ENCODE measurements around the gene NF2.

NF2 gene

DNA sequence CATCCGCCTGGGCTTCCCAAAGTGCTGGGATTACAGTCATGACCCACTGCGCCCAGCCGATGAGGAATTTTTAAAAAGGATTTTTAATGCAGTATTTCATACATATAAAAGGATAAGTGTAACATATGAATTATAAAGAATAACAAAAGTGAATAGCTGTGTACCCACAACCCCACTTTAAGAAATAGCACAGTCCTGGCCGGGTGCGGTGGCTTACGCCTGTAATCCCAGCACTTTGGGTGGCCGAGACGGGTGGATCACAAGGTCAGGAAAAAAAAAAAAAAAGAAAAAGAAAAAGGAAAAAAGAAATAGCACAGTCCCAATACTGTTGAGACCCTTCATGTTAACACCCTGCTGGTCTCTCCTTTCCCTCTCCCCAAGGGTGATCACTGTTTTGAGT, 62.1 kb downstream of the NF2 start:
- no peak for DNase-seq (ENCODE audit: low spot score)

DNA sequence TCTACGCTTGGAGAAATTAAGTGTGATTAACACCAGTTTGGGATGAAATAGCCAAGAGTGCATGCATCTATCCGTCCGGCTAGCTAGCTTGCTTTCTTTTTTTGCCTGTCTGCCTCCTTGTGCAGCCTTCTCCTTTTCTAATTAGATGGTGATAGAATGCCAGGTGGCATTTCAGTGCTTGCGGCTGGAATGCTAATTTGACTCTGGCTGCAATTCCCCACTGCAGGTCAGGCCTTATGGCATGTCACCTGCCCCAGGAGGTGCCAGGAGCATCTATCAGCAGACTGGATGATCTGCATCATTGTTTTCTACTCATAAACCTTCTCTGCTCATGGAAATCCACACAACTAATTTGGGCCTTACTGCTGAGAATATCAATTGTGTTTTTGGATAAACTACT, 65.2 kb downstream of the NF2 start:
- no peak for DNase-seq (ENCODE audit: low spot score)

DNA sequence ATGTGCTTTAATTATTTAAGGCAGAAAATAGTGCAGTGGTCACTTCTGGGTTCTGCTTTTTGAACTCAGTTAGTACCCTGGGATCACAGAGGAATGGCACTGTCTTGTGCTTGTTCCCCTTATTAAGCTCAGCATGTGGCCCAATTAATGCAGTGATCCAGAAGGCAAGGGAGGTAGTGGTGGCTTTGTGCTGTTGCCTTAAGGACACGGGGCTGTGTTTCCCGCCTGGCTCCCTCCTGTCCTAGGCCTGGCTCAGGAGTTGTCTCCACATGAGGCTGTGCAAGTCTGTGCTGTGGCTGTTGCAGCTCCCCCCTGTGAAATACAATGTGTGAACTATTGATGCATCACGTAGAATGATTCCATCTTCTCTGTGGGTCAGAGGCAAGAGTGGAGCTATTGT, 67.2 kb downstream of the NF2 start:
- DNase-seq (ENCODE audit: low spot score), result no peak

GRCh38 chr22:29673361-29674066, 70.1 kb downstream of the NF2 start:
- no peak for DNase-seq (ENCODE audit: low spot score)

GRCh38 chr22:29674121-29674520, 70.7 kb downstream of the NF2 start:
- no peak for DNase-seq (ENCODE audit: low spot score)

DNA sequence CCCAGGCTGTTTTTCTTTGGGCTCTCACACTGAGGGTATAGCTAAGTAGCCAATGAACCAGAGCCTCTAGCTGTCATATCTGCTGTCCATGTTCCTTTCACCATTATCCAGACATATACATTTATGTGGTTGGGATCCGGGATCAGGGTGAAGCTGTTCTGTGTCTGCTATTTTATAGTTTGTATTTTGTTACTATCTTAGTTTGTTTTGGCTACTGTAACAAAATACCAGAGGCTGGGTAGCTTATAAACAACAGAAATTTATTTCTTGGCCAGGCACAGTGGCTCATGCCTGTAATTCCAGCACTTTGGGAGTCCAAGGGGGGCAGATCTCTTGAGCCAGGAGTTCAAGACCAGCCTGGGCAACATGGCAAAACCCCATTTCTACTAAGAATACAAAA, 75.9 kb downstream of the NF2 start:
- DNase-seq (ENCODE audit: low spot score), result no peak

- DNase-seq (ENCODE audit: low spot score), result no peak
Observed at GRCh38 chr22:29683536-29683935, 80.1 kb downstream of the NF2 start.

DNA sequence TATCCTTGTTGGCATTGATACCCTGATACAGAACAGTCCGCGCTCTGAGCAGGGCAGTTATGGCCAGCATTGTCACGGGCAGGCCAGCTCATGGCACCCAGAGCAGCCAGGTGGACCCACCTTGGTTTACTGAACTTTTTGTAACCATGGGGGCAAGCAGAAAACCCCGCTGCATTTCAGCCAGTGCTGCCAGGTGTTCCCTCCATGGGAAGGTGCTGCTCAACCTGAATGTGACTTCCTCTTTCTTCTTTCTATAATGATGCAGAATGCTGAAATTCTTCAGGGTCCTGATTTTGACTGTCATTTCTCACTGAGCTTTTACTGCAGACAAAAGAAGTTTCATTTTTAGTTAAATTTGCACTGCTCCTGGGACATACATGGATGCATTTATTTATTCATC, 80.8 kb downstream of the NF2 start:
- no peak for DNase-seq (ENCODE audit: low spot score)

GRCh38 chr22:29689206-29689879, 85.9 kb downstream of the NF2 start:
- DNase-seq (ENCODE audit: low spot score), result no peak

- DNase-seq (ENCODE audit: low spot score), result peak; percentile 63
Observed at GRCh38 chr22:29689880-29690213, 86.4 kb downstream of the NF2 start.

- DNase-seq (ENCODE audit: low spot score), result no peak
Observed at GRCh38 chr22:29690476-29690875, 87.0 kb downstream of the NF2 start.

- DNase-seq (ENCODE audit: low spot score), result no peak
Observed at GRCh38 chr22:29691636-29692326, 88.3 kb downstream of the NF2 start.

DNA sequence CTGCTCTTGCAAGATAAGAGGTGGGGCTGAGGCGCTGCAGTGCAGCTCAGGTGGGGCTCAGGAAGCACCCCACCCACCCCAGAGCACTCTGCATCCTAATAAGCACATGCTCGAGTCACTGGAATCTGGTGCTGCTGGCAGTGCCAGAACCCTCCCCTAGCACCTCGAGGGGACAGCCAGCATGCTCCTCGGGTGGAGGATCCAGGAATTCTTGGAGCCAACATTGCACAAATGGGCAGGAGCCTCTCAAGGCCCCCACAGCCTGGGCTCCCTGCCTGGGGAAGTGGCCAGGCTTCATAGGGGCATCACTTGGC, 88.9 kb downstream of the NF2 start:
- no peak for DNase-seq (ENCODE audit: low spot score)

GRCh38 chr22:29693161-29693560, 89.7 kb downstream of the NF2 start:
- DNase-seq (ENCODE audit: low spot score), result no peak

DNA sequence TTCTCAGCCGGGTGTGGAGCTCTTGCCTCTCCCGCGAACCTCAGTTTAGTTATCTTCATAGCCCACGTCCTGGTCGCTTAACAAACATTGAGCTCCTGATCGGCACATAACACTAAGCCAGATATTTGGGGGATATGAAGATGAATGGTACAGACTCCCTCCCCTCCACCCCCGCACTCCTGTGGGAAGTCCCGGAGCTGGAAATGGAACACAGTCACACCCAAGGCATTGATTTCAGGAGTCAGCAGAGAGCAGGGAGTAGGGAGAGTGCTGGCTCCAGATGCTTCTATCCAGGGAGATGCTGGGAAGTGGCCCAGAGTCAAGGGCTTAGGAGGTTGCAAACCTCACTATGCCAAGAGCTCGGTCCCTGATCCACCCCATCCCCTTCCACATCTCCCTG, 90.2 kb downstream of the NF2 start:
- peak; percentile 62 for DNase-seq (ENCODE audit: low spot score)

DNA sequence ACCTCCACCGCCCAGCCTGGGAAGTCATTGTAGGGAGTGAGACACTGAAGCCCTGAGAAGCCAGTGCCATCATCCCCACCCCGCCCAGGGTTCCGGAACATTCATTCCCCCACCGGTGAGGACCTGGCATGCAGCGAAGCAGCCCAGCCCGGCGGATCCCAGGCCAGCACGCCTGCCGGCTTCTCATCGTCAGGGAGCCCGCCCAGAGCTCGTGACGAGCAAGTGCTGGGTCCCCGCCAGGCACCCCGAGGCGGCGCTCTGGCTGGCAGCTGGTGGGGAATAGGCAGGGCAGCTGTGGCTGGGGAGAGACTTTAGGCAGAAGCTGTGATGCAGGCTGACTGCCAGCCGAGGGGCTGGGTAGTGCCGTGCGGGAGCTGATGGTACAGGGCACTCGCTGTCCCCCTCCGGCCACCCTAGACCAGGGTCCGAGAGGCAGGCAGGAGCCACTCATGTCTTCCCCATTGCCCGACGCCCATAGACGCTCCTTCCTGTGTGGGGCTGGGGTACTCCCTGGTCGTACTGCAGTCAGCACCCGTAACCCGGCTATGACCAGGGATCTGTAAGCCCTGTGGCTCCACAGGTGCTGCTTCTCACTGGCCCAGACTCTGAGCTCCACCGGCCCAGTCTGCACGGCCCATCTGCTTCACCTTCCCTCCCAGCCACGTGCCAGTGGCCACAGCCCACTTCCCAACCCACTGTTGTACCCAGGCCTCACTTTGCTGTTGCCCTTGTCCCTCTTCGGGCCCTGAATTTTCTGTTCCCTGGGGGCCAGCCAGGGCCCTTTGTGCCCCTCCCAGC, 91.9 kb downstream of the NF2 start:
- no peak for DNase-seq (ENCODE audit: low spot score)

- DNase-seq (ENCODE audit: low spot score), result no peak
Observed at GRCh38 chr22:29697853-29698598, 94.6 kb downstream of the NF2 start.

DNA sequence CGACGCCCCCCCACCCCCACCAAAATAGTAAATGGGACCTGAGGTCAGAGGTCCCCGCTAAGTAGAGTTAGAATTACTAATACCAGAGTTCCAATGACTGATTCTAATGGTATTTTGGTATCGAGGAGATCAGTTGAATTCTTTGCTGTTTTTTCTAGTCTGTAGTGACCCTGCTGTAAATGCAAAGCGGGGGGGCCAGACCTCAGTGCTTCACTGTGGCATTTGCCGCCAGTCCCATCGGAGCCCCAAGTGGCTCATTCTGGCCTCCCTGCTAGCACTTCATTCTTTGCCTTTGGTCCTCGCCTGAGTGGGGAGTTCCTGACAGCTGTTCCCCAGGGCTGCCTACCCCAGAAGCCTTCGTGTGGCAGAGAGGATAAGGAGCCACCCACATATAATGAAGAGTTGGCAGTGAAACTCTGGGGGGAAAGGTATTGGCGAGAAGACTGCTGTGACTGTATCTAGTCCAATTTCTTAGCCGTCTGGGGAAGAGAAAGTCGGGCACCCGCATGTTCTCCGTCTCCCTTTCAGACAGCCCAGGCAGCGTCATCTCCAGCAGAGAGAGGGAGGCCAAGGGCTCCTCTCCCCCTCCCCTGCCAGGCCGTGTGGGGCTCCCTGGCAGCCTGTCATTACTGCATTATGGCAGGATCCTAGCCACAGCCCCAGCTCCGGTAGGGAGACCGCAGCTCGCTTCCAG, 96.9 kb downstream of the NF2 start:
- no peak for DNase-seq (ENCODE audit: low spot score)

GRCh38 chr22:29700900-29701154, 97.4 kb downstream of the NF2 start:
- no peak for DNase-seq (ENCODE audit: low spot score)

- DNase-seq (ENCODE audit: low spot score), result no peak
Observed at GRCh38 chr22:29701155-29701999, 97.9 kb downstream of the NF2 start.

Data from putamen (tissue), 1 donor.